Measurements from ENCODE around the gene SMAGP.

The SMAGP gene

GRCh38 chr12:51263341-51263740 is 6.9 kb downstream of the SMAGP start:
- TF ChIP-seq YY1 (IDR thresholded peaks at IDR 0.05; ENCODE audit: low read depth) (no peak), FOXM1 (IDR thresholded peaks at IDR 0.05; ENCODE audit: borderline replicate concordance, low read depth) (no peak), EGR1 (IDR thresholded peaks at IDR 0.05) (no peak), TEAD4 (IDR thresholded peaks at IDR 0.05) (no peak), CREB1 (IDR thresholded peaks at IDR 0.05; ENCODE audit: low read depth) (no peak), NFIC (IDR thresholded peaks at IDR 0.05) (no peak), CEBPB (IDR thresholded peaks at IDR 0.05) (no peak), TAF1 (IDR thresholded peaks at IDR 0.05; ENCODE audit: low read depth) (no peak), EP300 (IDR thresholded peaks at IDR 0.05; ENCODE audit: borderline replicate concordance) (no peak), RAD21 (IDR thresholded peaks at IDR 0.05; ENCODE audit: low read depth) (no peak), TCF12 (IDR thresholded peaks at IDR 0.05; ENCODE audit: low read depth) (no peak), MAX (IDR thresholded peaks at IDR 0.05) (no peak)
- TF ChIP-seq, protein P1, sequence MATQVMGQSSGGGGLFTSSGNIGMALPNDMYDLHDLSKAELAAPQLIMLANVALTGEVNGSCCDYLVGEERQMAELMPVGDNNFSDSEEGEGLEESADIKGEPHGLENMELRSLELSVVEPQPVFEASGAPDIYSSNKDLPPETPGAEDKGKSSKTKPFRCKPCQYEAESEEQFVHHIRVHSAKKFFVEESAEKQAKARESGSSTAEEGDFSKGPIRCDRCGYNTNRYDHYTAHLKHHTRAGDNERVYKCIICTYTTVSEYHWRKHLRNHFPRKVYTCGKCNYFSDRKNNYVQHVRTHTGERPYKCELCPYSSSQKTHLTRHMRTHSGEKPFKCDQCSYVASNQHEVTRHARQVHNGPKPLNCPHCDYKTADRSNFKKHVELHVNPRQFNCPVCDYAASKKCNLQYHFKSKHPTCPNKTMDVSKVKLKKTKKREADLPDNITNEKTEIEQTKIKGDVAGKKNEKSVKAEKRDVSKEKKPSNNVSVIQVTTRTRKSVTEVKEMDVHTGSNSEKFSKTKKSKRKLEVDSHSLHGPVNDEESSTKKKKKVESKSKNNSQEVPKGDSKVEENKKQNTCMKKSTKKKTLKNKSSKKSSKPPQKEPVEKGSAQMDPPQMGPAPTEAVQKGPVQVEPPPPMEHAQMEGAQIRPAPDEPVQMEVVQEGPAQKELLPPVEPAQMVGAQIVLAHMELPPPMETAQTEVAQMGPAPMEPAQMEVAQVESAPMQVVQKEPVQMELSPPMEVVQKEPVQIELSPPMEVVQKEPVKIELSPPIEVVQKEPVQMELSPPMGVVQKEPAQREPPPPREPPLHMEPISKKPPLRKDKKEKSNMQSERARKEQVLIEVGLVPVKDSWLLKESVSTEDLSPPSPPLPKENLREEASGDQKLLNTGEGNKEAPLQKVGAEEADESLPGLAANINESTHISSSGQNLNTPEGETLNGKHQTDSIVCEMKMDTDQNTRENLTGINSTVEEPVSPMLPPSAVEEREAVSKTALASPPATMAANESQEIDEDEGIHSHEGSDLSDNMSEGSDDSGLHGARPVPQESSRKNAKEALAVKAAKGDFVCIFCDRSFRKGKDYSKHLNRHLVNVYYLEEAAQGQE (IDR thresholded peaks at IDR 0.05; ENCODE audit: low read depth): no peak

DNA sequence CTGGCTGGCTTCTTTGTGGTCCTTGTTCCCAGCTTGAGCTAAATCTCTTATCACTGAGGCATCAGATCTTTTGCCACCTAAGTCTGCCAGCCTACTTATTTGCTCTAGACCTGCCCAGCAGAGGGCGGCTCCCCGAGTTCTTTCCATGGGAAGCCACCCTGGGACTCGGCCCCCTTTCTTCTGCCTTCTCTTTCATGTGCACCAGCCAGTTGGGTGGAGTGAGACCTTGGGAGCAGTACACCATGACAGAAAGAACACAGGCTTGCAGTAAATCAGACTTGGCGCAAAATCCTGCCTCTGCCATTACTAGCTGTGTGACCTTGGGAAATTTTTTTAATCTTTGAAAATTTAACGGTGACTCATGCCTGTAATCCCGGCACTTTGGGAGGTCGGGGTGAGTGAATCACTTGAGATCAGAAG is 7.4 kb downstream of the SMAGP start:
- TF ChIP-seq RAD21 (IDR thresholded peaks at IDR 0.05; ENCODE audit: low read depth) (peak; percentile 41), TEAD4 (IDR thresholded peaks at IDR 0.05) (no peak)

DNA sequence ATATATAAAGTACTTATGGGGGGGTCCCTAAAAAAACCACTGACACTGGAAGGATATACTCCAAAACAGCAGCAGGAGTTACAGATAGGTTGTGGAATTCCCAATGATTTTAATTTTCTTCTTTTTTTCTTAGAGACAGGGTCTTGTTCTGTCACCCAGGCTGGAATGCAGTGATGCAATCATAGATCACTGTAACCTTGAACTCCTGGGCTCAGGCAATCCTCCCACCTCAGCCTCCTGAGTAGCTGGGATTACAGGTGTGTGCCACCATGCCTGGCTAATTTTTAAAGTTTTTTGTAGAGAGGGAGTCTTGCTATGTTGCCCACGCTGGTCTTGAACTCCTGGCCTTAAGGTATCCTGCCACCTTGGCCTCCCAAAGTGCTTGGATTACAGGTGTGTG is 10.6 kb downstream of the SMAGP start:
- TF ChIP-seq CEBPB (IDR thresholded peaks at IDR 0.05): 0 out of 2 replicates have a peak, but pooled peaks have one; percentile 15

DNA sequence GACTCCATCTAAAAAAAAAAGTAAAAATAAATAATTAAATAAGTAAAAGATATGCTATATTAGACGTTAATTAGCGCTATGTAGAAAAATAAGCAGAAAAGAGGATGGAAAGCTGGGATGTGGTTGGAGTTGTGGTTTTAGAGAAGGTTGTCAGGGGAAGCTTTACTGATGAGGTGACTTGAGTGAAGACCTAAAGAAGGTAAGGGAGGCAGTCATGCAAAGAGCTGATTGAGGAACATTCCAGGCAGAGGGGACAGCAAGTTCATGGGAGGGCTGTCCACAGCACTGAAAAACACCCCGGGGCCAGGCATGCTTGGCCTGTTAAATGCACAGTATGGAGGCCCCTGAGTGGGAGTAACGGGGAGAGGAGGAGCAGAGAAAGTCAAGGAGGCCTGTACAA is 15.7 kb downstream of the SMAGP start:
- TF ChIP-seq RAD21 (IDR thresholded peaks at IDR 0.05; ENCODE audit: low read depth) (no peak), CEBPB (IDR thresholded peaks at IDR 0.05) (no peak), TEAD4 (IDR thresholded peaks at IDR 0.05) (no peak), MAX (IDR thresholded peaks at IDR 0.05) (no peak), TCF12 (IDR thresholded peaks at IDR 0.05; ENCODE audit: low read depth) (no peak), FOXM1 (IDR thresholded peaks at IDR 0.05; ENCODE audit: borderline replicate concordance, low read depth) (no peak), ZBTB7A (IDR thresholded peaks at IDR 0.05; ENCODE audit: low read depth) (no peak), NFIC (IDR thresholded peaks at IDR 0.05) (no peak), YY1 (IDR thresholded peaks at IDR 0.05; ENCODE audit: low read depth) (no peak), EP300 (IDR thresholded peaks at IDR 0.05; ENCODE audit: borderline replicate concordance) (no peak), TAF1 (IDR thresholded peaks at IDR 0.05; ENCODE audit: low read depth) (no peak), USF1 (IDR thresholded peaks at IDR 0.05) (no peak), EGR1 (IDR thresholded peaks at IDR 0.05) (no peak), CREB1 (IDR thresholded peaks at IDR 0.05; ENCODE audit: low read depth) (no peak)
- TF ChIP-seq, protein P1 (IDR thresholded peaks at IDR 0.05; ENCODE audit: low read depth): no peak

DNA sequence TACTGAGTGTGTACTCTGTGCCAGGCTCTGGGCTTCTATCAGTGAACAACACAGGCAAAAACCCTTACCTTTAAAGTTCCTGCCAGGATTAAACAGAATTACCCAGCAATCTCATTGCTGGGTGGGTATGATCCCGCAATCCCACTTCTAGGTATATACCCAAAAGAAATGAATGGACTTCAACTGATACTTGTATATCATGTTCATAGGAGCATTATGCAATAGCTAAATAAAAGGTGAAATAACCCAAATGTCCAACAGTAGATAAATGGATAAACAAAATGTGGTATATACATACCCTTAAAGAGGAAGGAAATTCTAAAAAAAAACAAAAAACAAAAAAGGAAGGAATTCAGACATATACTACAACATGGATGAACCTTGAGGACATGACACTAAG is 16.9 kb downstream of the SMAGP start:
- no peak for TF ChIP-seq TAF1 (IDR thresholded peaks at IDR 0.05; ENCODE audit: low read depth)
- TF ChIP-seq USF1 (IDR thresholded peaks at IDR 0.05): no peak
- TF ChIP-seq TCF12 (IDR thresholded peaks at IDR 0.05; ENCODE audit: low read depth): no peak
- TF ChIP-seq CEBPB (IDR thresholded peaks at IDR 0.05): no peak
- TF ChIP-seq RAD21 (IDR thresholded peaks at IDR 0.05; ENCODE audit: low read depth): no peak
- TF ChIP-seq NFIC (IDR thresholded peaks at IDR 0.05): no peak

DNA sequence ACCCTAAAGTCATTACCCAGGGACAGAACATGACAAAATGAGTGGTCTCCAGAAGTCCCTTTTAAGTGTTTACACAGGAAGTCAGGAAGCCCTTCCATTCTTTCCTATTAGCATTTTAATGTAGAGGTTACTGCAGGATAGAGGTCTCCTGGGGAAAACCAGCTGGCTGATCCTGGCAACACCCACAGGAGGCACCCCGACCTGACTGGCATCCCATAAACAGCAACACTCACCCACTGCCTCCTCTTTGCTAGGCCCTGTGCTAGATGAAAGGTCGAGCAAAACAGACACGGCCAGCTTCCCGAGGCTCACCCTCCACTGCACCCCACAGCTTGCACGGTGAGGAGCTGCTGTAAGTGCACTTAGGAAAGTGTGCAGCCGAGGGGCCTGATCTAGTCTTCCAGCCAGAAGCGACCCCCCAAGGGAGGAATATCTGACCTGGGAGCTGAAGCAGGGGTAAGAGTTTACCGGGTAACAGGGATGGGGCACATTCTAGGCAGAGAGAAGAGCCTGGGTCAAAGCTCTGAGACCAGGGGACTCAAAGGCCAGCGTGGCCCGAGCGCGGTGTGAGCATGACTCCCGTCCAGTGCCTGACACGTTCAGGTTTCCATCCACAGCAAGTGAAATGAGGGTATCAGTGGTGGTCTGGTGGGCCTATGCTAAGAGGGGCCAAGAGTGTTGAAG is 22.6 kb downstream of the SMAGP start:
- no peak for TF ChIP-seq MAX (IDR thresholded peaks at IDR 0.05)
- no peak for TF ChIP-seq TEAD4 (IDR thresholded peaks at IDR 0.05)
- no peak for TF ChIP-seq NFIC (IDR thresholded peaks at IDR 0.05)
